A673 (cell line): ENCODE results near the gene HOXB1.

Source experiments
- EZH2 ChIP-seq: fragments of 200-600 bp; sonication (generic); IDR thresholded peaks from 2 replicates; pipeline ENCODE4 v1.6.1; 2017; ENCODE audit warnings: borderline replicate concordance, low read depth, mild to moderate bottlenecking, mixed read lengths, antibody characterized with exemption, low read length; ENCODE audit not compliant: poor library complexity, severe bottlenecking
- TF ChIP-seq, protein P1 (sequence below): fragments of 300-800, 200-600 bp; sonication (generic); conservative IDR thresholded peaks from 2 replicates; pipeline ENCODE4 v1.5.1; 2017; ENCODE audit warnings: low read depth, mild to moderate bottlenecking, antibody characterized with exemption, low read length, moderate library complexity, mixed read lengths

DNA sequence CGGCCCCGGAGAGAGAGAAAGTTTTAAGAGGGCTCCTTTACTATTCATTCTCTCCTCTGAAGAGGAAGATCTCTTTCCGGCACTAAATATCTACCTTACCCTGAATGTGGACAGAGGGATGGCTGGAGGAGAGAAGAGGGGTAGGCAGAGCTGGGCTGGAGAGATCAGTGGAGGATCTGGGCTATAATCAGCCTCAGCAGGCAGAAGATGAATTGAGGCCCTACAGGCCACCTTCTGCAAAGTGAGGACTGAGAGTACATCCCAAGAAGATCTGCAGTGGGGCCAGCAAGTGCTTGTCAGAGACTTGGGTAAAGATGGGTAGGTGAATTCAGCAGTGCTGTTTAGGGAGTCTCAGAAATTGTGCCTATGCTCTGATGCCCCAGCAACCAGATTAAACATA lies 6.5 kb upstream of the HOXB1 start:
- TF ChIP-seq, protein P1, sequence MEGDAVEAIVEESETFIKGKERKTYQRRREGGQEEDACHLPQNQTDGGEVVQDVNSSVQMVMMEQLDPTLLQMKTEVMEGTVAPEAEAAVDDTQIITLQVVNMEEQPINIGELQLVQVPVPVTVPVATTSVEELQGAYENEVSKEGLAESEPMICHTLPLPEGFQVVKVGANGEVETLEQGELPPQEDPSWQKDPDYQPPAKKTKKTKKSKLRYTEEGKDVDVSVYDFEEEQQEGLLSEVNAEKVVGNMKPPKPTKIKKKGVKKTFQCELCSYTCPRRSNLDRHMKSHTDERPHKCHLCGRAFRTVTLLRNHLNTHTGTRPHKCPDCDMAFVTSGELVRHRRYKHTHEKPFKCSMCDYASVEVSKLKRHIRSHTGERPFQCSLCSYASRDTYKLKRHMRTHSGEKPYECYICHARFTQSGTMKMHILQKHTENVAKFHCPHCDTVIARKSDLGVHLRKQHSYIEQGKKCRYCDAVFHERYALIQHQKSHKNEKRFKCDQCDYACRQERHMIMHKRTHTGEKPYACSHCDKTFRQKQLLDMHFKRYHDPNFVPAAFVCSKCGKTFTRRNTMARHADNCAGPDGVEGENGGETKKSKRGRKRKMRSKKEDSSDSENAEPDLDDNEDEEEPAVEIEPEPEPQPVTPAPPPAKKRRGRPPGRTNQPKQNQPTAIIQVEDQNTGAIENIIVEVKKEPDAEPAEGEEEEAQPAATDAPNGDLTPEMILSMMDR, result no peak
- TF ChIP-seq EZH2, result no peak
